H9 (cell line): ENCODE measurements around the gene VAV2. TPM values are rescaled to one million over a fixed set of nuclear protein-coding genes. Genes with fewer than 3 reads are reported as not detected.
A peak's percentile ranks its signal among the peaks of the same experiment; 100 is the strongest.

Experiments
- DNase-seq: peaks from one replicate; pipeline ENCODE4 v3.0.0-alpha.2; 2017
- H2AFZ ChIP-seq: one replicate; pipeline ENCODE4 v1.6.1; 2013; ENCODE audit warnings: mild to moderate bottlenecking, low read length, control low read depth, moderate library complexity
- H2AK5ac ChIP-seq: 2 replicates; pipeline ENCODE4 v1.6.1; 2013; ENCODE audit warnings: low read length, control low read depth, mixed read lengths; ENCODE audit not compliant: insufficient read length
- H2BK120ac ChIP-seq: one replicate; pipeline ENCODE4 v1.6.1; 2013; ENCODE audit warnings: low read depth, mild to moderate bottlenecking, low read length, control low read depth, inconsistent platforms; ENCODE audit not compliant: poor library complexity, severe bottlenecking
- H2BK12ac ChIP-seq: 2 replicates; pipeline ENCODE4 v1.6.1; 2013; ENCODE audit warnings: low read length, control low read depth, mixed read lengths, low read depth; ENCODE audit not compliant: insufficient read length
- H2BK15ac ChIP-seq: 2 replicates; pipeline ENCODE4 v1.6.1; 2013; ENCODE audit warnings: low read depth, low read length, control low read depth
- H2BK20ac ChIP-seq: one replicate; pipeline ENCODE4 v1.6.1; 2013; ENCODE audit warnings: low read depth, mild to moderate bottlenecking, low read length, control low read depth, inconsistent platforms; ENCODE audit not compliant: poor library complexity, severe bottlenecking
- H2BK5ac ChIP-seq: 2 replicates; pipeline ENCODE4 v1.6.1; 2013; ENCODE audit warnings: low read length, control low read depth, mixed read lengths; ENCODE audit not compliant: insufficient read length
- H3K14ac ChIP-seq: 2 replicates; pipeline ENCODE4 v1.6.1; 2013; ENCODE audit warnings: low read length, control low read depth; ENCODE audit not compliant: insufficient read depth
- H3K18ac ChIP-seq: 2 replicates; pipeline ENCODE4 v1.6.1; 2013; ENCODE audit warnings: low read depth, mild to moderate bottlenecking, mixed read lengths, low read length, control low read depth; ENCODE audit not compliant: insufficient read length
- H3K23ac ChIP-seq: 2 replicates; pipeline ENCODE4 v1.6.1; 2013; ENCODE audit warnings: low read length, control low read depth, mixed read lengths, low read depth; ENCODE audit not compliant: insufficient read length
- H3K23me2 ChIP-seq: 2 replicates; pipeline ENCODE4 v1.6.1; 2013; ENCODE audit warnings: low read depth, mild to moderate bottlenecking, mixed read lengths, low read length, control low read depth; ENCODE audit not compliant: insufficient read length, poor library complexity, severe bottlenecking
- H3K27ac ChIP-seq: 2 replicates; pipeline ENCODE4 v1.5.1; 2013; ENCODE audit warnings: low read length, control low read depth, mixed read lengths, low read depth; ENCODE audit not compliant: insufficient read length
- H3K27me3 ChIP-seq: 2 replicates; pipeline ENCODE4 v1.6.1; 2013; ENCODE audit warnings: low read length, control low read depth, inconsistent platforms; ENCODE audit not compliant: insufficient read depth
- H3K4ac ChIP-seq: 2 replicates; pipeline ENCODE4 v1.6.1; 2013; ENCODE audit warnings: low read depth, mild to moderate bottlenecking, control low read depth, inconsistent platforms, low read length, moderate library complexity
- H3K4me1 ChIP-seq: 2 replicates; pipeline ENCODE4 v1.6.1; 2013; ENCODE audit warnings: low read length, control low read depth, inconsistent platforms; ENCODE audit not compliant: insufficient read depth
- H3K4me2 ChIP-seq: 2 replicates; pipeline ENCODE4 v1.6.1; 2013; ENCODE audit warnings: low read length, control low read depth, mixed read lengths; ENCODE audit not compliant: insufficient read length, insufficient read depth
- H3K56ac ChIP-seq: 2 replicates; pipeline ENCODE4 v1.6.1; 2013; ENCODE audit warnings: low read depth, mild to moderate bottlenecking, mixed read lengths, low read length, control low read depth; ENCODE audit not compliant: insufficient read length
- H3K79me1 ChIP-seq: 2 replicates; pipeline ENCODE4 v1.6.1; 2013; ENCODE audit warnings: low read depth, mild to moderate bottlenecking, moderate library complexity, low read length, control low read depth, inconsistent platforms; ENCODE audit not compliant: insufficient read depth, poor library complexity, severe bottlenecking
- H3K79me2 ChIP-seq: 2 replicates; pipeline ENCODE4 v1.6.1; 2013; ENCODE audit warnings: low read length, control low read depth, inconsistent platforms; ENCODE audit not compliant: insufficient read depth
- H3K9ac ChIP-seq: 2 replicates; pipeline ENCODE4 v1.6.1; 2013; ENCODE audit warnings: low read length, control low read depth, mixed read lengths; ENCODE audit not compliant: insufficient read length; ENCODE audit errors: extremely low read depth
- H3K9me3 ChIP-seq: one replicate; pipeline ENCODE4 v1.6.1; 2013; ENCODE audit warnings: low read depth, low read length, inconsistent platforms; ENCODE audit not compliant: control insufficient read depth
- H3T11ph ChIP-seq: one replicate; pipeline ENCODE4 v1.6.1; 2013; ENCODE audit warnings: mild to moderate bottlenecking, low read length, control low read depth, inconsistent platforms
- H4K20me1 ChIP-seq: one replicate; pipeline ENCODE4 v1.6.1; 2013; ENCODE audit not compliant: control insufficient read depth, insufficient read length, insufficient read depth
- H4K5ac ChIP-seq: 2 replicates; pipeline ENCODE4 v1.6.1; 2013; ENCODE audit warnings: low read depth, mild to moderate bottlenecking, mixed read lengths, low read length, control low read depth; ENCODE audit not compliant: insufficient read length
- H4K8ac ChIP-seq: replicated peaks from 2 replicates; pipeline ENCODE4 v1.6.1; 2013; ENCODE audit warnings: low read length, control low read depth, mixed read lengths, low read depth; ENCODE audit not compliant: insufficient read length
- H4K91ac ChIP-seq: 2 replicates; pipeline ENCODE4 v1.6.1; 2013; ENCODE audit warnings: low read depth, mild to moderate bottlenecking, moderate library complexity, mixed read lengths, low read length, control low read depth; ENCODE audit not compliant: insufficient read length
- H3K27ac Mint-ChIP-seq, 3 experiments: 2 replicates in 2 of 3; 3 replicates in 1 of 3; pipeline ENCODE4 v1.8.0; 2020 to 2021; ENCODE audit warnings: mixed read lengths in 3 of 3, mild to moderate bottlenecking in 1 of 3, moderate library complexity in 1 of 3
- H3K27me3 Mint-ChIP-seq: 2 replicates; pipeline ENCODE4 v1.8.0; 2021; ENCODE audit warnings: low read depth, mild to moderate bottlenecking, moderate library complexity, mixed read lengths
- H3K36me3 Mint-ChIP-seq, 3 experiments: 2 replicates in 2 of 3; 3 replicates in 1 of 3; pipeline ENCODE4 v1.8.0; 2020 to 2021; ENCODE audit warnings: low read depth in 3 of 3, mixed read lengths in 3 of 3; ENCODE audit not compliant: insufficient read depth in 1 of 3
- H3K4me1 Mint-ChIP-seq, 2 experiments: 2 replicates each; pipeline ENCODE4 v1.8.0; 2020; ENCODE audit warnings: mixed read lengths in 2 of 2
- H3K4me3 Mint-ChIP-seq, 2 experiments: 2 replicates in 1 of 2; 3 replicates in 1 of 2; pipeline ENCODE4 v1.8.0; 2020 to 2021; ENCODE audit warnings: mild to moderate bottlenecking in 2 of 2, mixed read lengths in 2 of 2, moderate library complexity in 1 of 2
- H3K9me3 Mint-ChIP-seq, 2 experiments: 2 replicates in 1 of 2; 3 replicates in 1 of 2; pipeline ENCODE4 v1.8.0; 2020; ENCODE audit warnings: mild to moderate bottlenecking in 2 of 2, mixed read lengths in 2 of 2, moderate library complexity in 1 of 2
- WGBS: extraction: QIAGEN DNeasy Blood & Tissue Kit; methylation state at CpG from one replicate; pipeline ENCODE4 v1.1.7; 2013; ENCODE audit warnings: missing lambda C conversion rate, low lambda C conversion rate, mixed read lengths; ENCODE audit not compliant: insufficient read length; ENCODE audit errors: extremely low coverage; 5-methylcytosine and 5-hydroxymethylcytosine counted together
- total RNA-seq: library from RNA; stranded (reverse); gene quantifications from 2 replicates; pipeline ENCODE4 v1.2.1, GENCODE V29; 2021
- TF ChIP-seq, protein P1 (sequence below): fragments of 200-600 bp; sonication (generic); conservative IDR thresholded peaks from 3 replicates; pipeline ENCODE4 v1.8.0; 2021; ENCODE audit warnings: antibody characterized with exemption, mild to moderate bottlenecking

VAV2 gene
- total RNA-seq, 1 experiment from 2014 or later = 58.7 TPM

DNA sequence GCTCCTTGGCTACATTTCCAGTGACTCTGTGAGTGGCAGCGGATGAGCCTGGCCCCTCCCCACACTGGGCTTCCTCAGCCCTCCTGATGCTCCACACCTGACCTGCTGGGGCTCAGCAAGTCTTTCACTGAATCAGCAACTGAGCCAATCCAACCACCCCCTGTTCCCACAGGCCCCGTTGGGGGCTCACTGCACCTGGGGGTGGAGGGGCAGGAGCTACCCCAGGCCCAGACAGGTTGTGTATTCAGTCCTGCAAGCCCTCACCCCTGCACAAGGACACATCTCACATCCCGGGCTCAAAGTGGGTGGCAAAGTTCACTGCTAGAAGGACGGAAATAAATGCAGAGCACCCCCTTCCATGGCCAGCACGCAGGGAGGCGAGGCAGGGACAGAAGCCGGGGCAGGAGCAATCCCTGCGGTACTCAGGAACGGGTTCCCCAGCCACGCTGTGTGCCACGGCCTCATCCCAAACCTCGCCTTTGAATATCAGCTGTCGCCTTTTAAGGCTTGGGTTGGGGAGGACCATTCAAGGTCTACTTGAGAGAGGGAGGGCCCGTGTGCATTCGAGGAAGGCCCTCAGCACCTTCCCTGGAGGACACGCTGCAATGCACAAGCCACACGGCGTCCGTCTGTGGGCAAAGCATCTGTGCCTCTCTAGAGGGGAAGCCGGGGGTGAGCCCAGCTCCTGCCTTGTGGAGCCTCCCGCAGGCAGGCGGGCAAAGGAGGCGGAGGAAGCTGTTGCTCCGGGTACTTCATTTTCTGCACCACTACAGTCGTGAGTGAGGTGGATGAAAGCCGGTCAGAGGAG, 179.0 kb downstream of the VAV2 start:
- DNase-seq = no peak
- Histone ChIP-seq H3K4ac (no peak overlapping the region), H3T11ph (no peak overlapping the region), H2AFZ (no peak overlapping the region), H3K56ac (no peak overlapping the region), H3K18ac (no peak overlapping the region), H4K20me1 (no peaks in the 10 kb centered on the region), H2BK12ac (no peak overlapping the region), H4K91ac (no peak overlapping the region), H3K23ac (no peak overlapping the region), H3K4me2 (no peak overlapping the region), H3K27ac (no peak overlapping the region), H3K9me3 (no peaks in the 10 kb centered on the region), H2BK20ac (no peak overlapping the region), H2BK120ac (no peak overlapping the region), H4K5ac (no peak overlapping the region), H3K9ac (no peak overlapping the region), H2BK5ac (no peak overlapping the region), H4K8ac (no peak overlapping the region), H3K79me2 (no peaks in the 10 kb centered on the region), H3K14ac (no peak overlapping the region), H3K23me2 (no peaks in the 10 kb centered on the region), H2AK5ac (no peak overlapping the region), H3K79me1 (no peaks in the 10 kb centered on the region), H2BK15ac (no peak overlapping the region), H3K4me1 (no peaks in the 10 kb centered on the region), H3K27me3 (no peaks in the 10 kb centered on the region)
- H3K4me3 Mint-ChIP-seq = no peak overlapping the region
- TF ChIP-seq, protein P1, sequence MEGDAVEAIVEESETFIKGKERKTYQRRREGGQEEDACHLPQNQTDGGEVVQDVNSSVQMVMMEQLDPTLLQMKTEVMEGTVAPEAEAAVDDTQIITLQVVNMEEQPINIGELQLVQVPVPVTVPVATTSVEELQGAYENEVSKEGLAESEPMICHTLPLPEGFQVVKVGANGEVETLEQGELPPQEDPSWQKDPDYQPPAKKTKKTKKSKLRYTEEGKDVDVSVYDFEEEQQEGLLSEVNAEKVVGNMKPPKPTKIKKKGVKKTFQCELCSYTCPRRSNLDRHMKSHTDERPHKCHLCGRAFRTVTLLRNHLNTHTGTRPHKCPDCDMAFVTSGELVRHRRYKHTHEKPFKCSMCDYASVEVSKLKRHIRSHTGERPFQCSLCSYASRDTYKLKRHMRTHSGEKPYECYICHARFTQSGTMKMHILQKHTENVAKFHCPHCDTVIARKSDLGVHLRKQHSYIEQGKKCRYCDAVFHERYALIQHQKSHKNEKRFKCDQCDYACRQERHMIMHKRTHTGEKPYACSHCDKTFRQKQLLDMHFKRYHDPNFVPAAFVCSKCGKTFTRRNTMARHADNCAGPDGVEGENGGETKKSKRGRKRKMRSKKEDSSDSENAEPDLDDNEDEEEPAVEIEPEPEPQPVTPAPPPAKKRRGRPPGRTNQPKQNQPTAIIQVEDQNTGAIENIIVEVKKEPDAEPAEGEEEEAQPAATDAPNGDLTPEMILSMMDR = no peak
- H3K36me3 Mint-ChIP-seq = peaks cover 1 to 30% (median 4%) of the 10 kb centered on the region in 3 experiments; a peak in 6 of 7 replicates
- WGBS = no CpG with 5 or more reads among the region's 26 CpGs
- no peaks in the 10 kb centered on the region for H3K9me3 Mint-ChIP-seq
- H3K27me3 Mint-ChIP-seq = no peaks in the 10 kb centered on the region
- H3K4me1 Mint-ChIP-seq = peaks cover 0 to 8% of the 10 kb centered on the region in 2 experiments; a peak in 2 of 4 replicates
- peak overlapping the region; percentile 39 to 94 (median 78); a peak in 4 of 7 replicates for H3K27ac Mint-ChIP-seq
